ENCODE data around the gene PLSCR5. TPM values are rescaled to one million over a fixed set of nuclear protein-coding genes. Genes with fewer than 3 reads are reported as not detected.

The PLSCR5 gene
- polyA plus RNA-seq, 1 donor (not counting 4 experiments of a cell fraction or from before 2014, with no cell fraction given) = not detected

- H3K27ac ChIP-seq (ENCODE audit: control insufficient read depth, insufficient read depth, low read length) = peak overlapping the region; percentile 36
- no peaks in the 10 kb centered on the region for H3K79me2 ChIP-seq (ENCODE audit: control insufficient read depth, insufficient read depth, low read length)
- no peaks in the 10 kb centered on the region for H3K36me3 ChIP-seq (ENCODE audit: control insufficient read depth in 2 of 2, extremely low read depth in 1 of 2, insufficient read depth in 2 of 2, low read length in 2 of 2)
- no peak overlapping the region for H2AFZ ChIP-seq (ENCODE audit: control insufficient read depth, low read length)
- H3K27me3 ChIP-seq (ENCODE audit: control insufficient read depth, extremely low read depth, insufficient read depth, low read length) = no peaks in the 10 kb centered on the region
- H3K9ac ChIP-seq (ENCODE audit: control insufficient read depth, extremely low read depth, insufficient read depth, low read length) = no peak overlapping the region
- dilution Hi-C loops (cut with MboI; ENCODE audit: extremely low pct_ligation_motif_present, low sequenced_read_pairs) = no loop called here
- H3K9me3 ChIP-seq (ENCODE audit: control insufficient read depth, low read depth, low read length) = no peaks in the 10 kb centered on the region
- no peaks in the 10 kb centered on the region for H3K9me1 ChIP-seq (ENCODE audit: control insufficient read depth, extremely low read depth, insufficient read depth, low read length)
- FAIRE-seq (peak; percentile 94), DNase-seq (ENCODE audit: low read depth, low spot score) (peak; percentile 48)
- H4K20me1 ChIP-seq (ENCODE audit: control insufficient read depth, extremely low read depth, insufficient read depth, low read length) = no peaks in the 10 kb centered on the region
- TF ChIP-seq CTCF (optimal IDR thresholded peaks at IDR 0.05 in 1 of 3, IDR thresholded peaks at IDR 0.05 in 1 of 3, conservative IDR thresholded peaks at IDR 0.05 in 1 of 3; ENCODE audit: extremely low read depth in 1 of 3, insufficient read depth in 2 of 3, low read length in 3 of 3) = no peak
- no peak for TF ChIP-seq EZH2 (IDR thresholded peaks at IDR 0.05; ENCODE audit: low read length)
- peaks cover 33% of the 10 kb centered on the region for H3K4me1 ChIP-seq (ENCODE audit: control insufficient read depth, extremely low read depth, insufficient read depth, low read length)
- H3K4me2 ChIP-seq (ENCODE audit: control insufficient read depth, extremely low read depth, insufficient read depth, low read depth, low read length) = peak overlapping the region; percentile 59
- H3K4me3 ChIP-seq (ENCODE audit: control insufficient read depth in 2 of 3, extremely low read depth in 1 of 3, insufficient read depth in 2 of 3, low read depth in 1 of 3, low read length in 3 of 3) = no peak overlapping the region
These were observed 54.2 kb downstream of the PLSCR5 start for GRCh38 chr3:146550743-146551510.

GRCh38 chr3:146550070-146550615 is 55.0 kb downstream of the PLSCR5 start:
- H3K9me3 ChIP-seq (ENCODE audit: control insufficient read depth, low read depth, low read length) = no peaks in the 10 kb centered on the region
- H3K9me1 ChIP-seq (ENCODE audit: control insufficient read depth, extremely low read depth, insufficient read depth, low read length) = no peaks in the 10 kb centered on the region
- TF ChIP-seq CTCF (optimal IDR thresholded peaks at IDR 0.05 in 1 of 3, IDR thresholded peaks at IDR 0.05 in 1 of 3, conservative IDR thresholded peaks at IDR 0.05 in 1 of 3; ENCODE audit: extremely low read depth in 1 of 3, insufficient read depth in 2 of 3, low read length in 3 of 3) (no peak), EZH2 (IDR thresholded peaks at IDR 0.05; ENCODE audit: low read length) (no peak)
- H3K4me2 ChIP-seq (ENCODE audit: control insufficient read depth, extremely low read depth, insufficient read depth, low read depth, low read length) = no peak overlapping the region
- peaks cover 37% of the 10 kb centered on the region for H3K4me1 ChIP-seq (ENCODE audit: control insufficient read depth, extremely low read depth, insufficient read depth, low read length)
- H4K20me1 ChIP-seq (ENCODE audit: control insufficient read depth, extremely low read depth, insufficient read depth, low read length) = no peaks in the 10 kb centered on the region
- no peak overlapping the region for H2AFZ ChIP-seq (ENCODE audit: control insufficient read depth, low read length)
- peaks cover 5% of the 10 kb centered on the region for H3K79me2 ChIP-seq (ENCODE audit: control insufficient read depth, insufficient read depth, low read length)
- H3K27me3 ChIP-seq (ENCODE audit: control insufficient read depth, extremely low read depth, insufficient read depth, low read length) = no peaks in the 10 kb centered on the region
- H3K36me3 ChIP-seq (ENCODE audit: control insufficient read depth in 2 of 2, extremely low read depth in 1 of 2, insufficient read depth in 2 of 2, low read length in 2 of 2) = no peaks in the 10 kb centered on the region
- H3K4me3 ChIP-seq (ENCODE audit: control insufficient read depth in 2 of 3, extremely low read depth in 1 of 3, insufficient read depth in 2 of 3, low read depth in 1 of 3, low read length in 3 of 3) = no peak overlapping the region
- no peak overlapping the region for H3K9ac ChIP-seq (ENCODE audit: control insufficient read depth, extremely low read depth, insufficient read depth, low read length)
- FAIRE-seq (no peak), DNase-seq (ENCODE audit: low read depth, low spot score) (no peak)
- dilution Hi-C loops (cut with MboI; ENCODE audit: extremely low pct_ligation_motif_present, low sequenced_read_pairs) = no loop called here
- no peak overlapping the region for H3K27ac ChIP-seq (ENCODE audit: control insufficient read depth, insufficient read depth, low read length)

All from keratinocyte (primary cell).